H9 (cell line): ENCODE measurements around the gene SHC1. TPM values are rescaled to one million over a fixed set of nuclear protein-coding genes. Genes with fewer than 3 reads are reported as not detected.

Source experiments
- DNase-seq: peaks from one replicate; pipeline ENCODE4 v3.0.0-alpha.2; 2017
- H2AFZ ChIP-seq: one replicate; pipeline ENCODE4 v1.6.1; 2013; ENCODE audit warnings: mild to moderate bottlenecking, low read length, control low read depth, moderate library complexity
- H2AK5ac ChIP-seq: 2 replicates; pipeline ENCODE4 v1.6.1; 2013; ENCODE audit warnings: low read length, control low read depth, mixed read lengths; ENCODE audit not compliant: insufficient read length
- H2BK120ac ChIP-seq: one replicate; pipeline ENCODE4 v1.6.1; 2013; ENCODE audit warnings: low read depth, mild to moderate bottlenecking, low read length, control low read depth, inconsistent platforms; ENCODE audit not compliant: poor library complexity, severe bottlenecking
- H2BK12ac ChIP-seq: 2 replicates; pipeline ENCODE4 v1.6.1; 2013; ENCODE audit warnings: low read length, control low read depth, mixed read lengths, low read depth; ENCODE audit not compliant: insufficient read length
- H2BK15ac ChIP-seq: 2 replicates; pipeline ENCODE4 v1.6.1; 2013; ENCODE audit warnings: low read depth, low read length, control low read depth
- H2BK20ac ChIP-seq: one replicate; pipeline ENCODE4 v1.6.1; 2013; ENCODE audit warnings: low read depth, mild to moderate bottlenecking, low read length, control low read depth, inconsistent platforms; ENCODE audit not compliant: poor library complexity, severe bottlenecking
- H2BK5ac ChIP-seq: 2 replicates; pipeline ENCODE4 v1.6.1; 2013; ENCODE audit warnings: low read length, control low read depth, mixed read lengths; ENCODE audit not compliant: insufficient read length
- H3K14ac ChIP-seq: 2 replicates; pipeline ENCODE4 v1.6.1; 2013; ENCODE audit warnings: low read length, control low read depth; ENCODE audit not compliant: insufficient read depth
- H3K18ac ChIP-seq: 2 replicates; pipeline ENCODE4 v1.6.1; 2013; ENCODE audit warnings: low read depth, mild to moderate bottlenecking, mixed read lengths, low read length, control low read depth; ENCODE audit not compliant: insufficient read length
- H3K23ac ChIP-seq: 2 replicates; pipeline ENCODE4 v1.6.1; 2013; ENCODE audit warnings: low read length, control low read depth, mixed read lengths, low read depth; ENCODE audit not compliant: insufficient read length
- H3K23me2 ChIP-seq: 2 replicates; pipeline ENCODE4 v1.6.1; 2013; ENCODE audit warnings: low read depth, mild to moderate bottlenecking, mixed read lengths, low read length, control low read depth; ENCODE audit not compliant: insufficient read length, poor library complexity, severe bottlenecking
- H3K27ac ChIP-seq: 2 replicates; pipeline ENCODE4 v1.5.1; 2013; ENCODE audit warnings: low read length, control low read depth, mixed read lengths, low read depth; ENCODE audit not compliant: insufficient read length
- H3K27me3 ChIP-seq: 2 replicates; pipeline ENCODE4 v1.6.1; 2013; ENCODE audit warnings: low read length, control low read depth, inconsistent platforms; ENCODE audit not compliant: insufficient read depth
- H3K4ac ChIP-seq: 2 replicates; pipeline ENCODE4 v1.6.1; 2013; ENCODE audit warnings: low read depth, mild to moderate bottlenecking, control low read depth, inconsistent platforms, low read length, moderate library complexity
- H3K4me1 ChIP-seq: 2 replicates; pipeline ENCODE4 v1.6.1; 2013; ENCODE audit warnings: low read length, control low read depth, inconsistent platforms; ENCODE audit not compliant: insufficient read depth
- H3K4me2 ChIP-seq: 2 replicates; pipeline ENCODE4 v1.6.1; 2013; ENCODE audit warnings: low read length, control low read depth, mixed read lengths; ENCODE audit not compliant: insufficient read length, insufficient read depth
- H3K56ac ChIP-seq: 2 replicates; pipeline ENCODE4 v1.6.1; 2013; ENCODE audit warnings: low read depth, mild to moderate bottlenecking, mixed read lengths, low read length, control low read depth; ENCODE audit not compliant: insufficient read length
- H3K79me1 ChIP-seq: 2 replicates; pipeline ENCODE4 v1.6.1; 2013; ENCODE audit warnings: low read depth, mild to moderate bottlenecking, moderate library complexity, low read length, control low read depth, inconsistent platforms; ENCODE audit not compliant: insufficient read depth, poor library complexity, severe bottlenecking
- H3K79me2 ChIP-seq: 2 replicates; pipeline ENCODE4 v1.6.1; 2013; ENCODE audit warnings: low read length, control low read depth, inconsistent platforms; ENCODE audit not compliant: insufficient read depth
- H3K9ac ChIP-seq: 2 replicates; pipeline ENCODE4 v1.6.1; 2013; ENCODE audit warnings: low read length, control low read depth, mixed read lengths; ENCODE audit not compliant: insufficient read length; ENCODE audit errors: extremely low read depth
- H3K9me3 ChIP-seq: one replicate; pipeline ENCODE4 v1.6.1; 2013; ENCODE audit warnings: low read depth, low read length, inconsistent platforms; ENCODE audit not compliant: control insufficient read depth
- H3T11ph ChIP-seq: one replicate; pipeline ENCODE4 v1.6.1; 2013; ENCODE audit warnings: mild to moderate bottlenecking, low read length, control low read depth, inconsistent platforms
- H4K20me1 ChIP-seq: one replicate; pipeline ENCODE4 v1.6.1; 2013; ENCODE audit not compliant: control insufficient read depth, insufficient read length, insufficient read depth
- H4K5ac ChIP-seq: 2 replicates; pipeline ENCODE4 v1.6.1; 2013; ENCODE audit warnings: low read depth, mild to moderate bottlenecking, mixed read lengths, low read length, control low read depth; ENCODE audit not compliant: insufficient read length
- H4K8ac ChIP-seq: replicated peaks from 2 replicates; pipeline ENCODE4 v1.6.1; 2013; ENCODE audit warnings: low read length, control low read depth, mixed read lengths, low read depth; ENCODE audit not compliant: insufficient read length
- H4K91ac ChIP-seq: 2 replicates; pipeline ENCODE4 v1.6.1; 2013; ENCODE audit warnings: low read depth, mild to moderate bottlenecking, moderate library complexity, mixed read lengths, low read length, control low read depth; ENCODE audit not compliant: insufficient read length
- H3K27ac Mint-ChIP-seq, 3 experiments: 2 replicates in 2 of 3; 3 replicates in 1 of 3; pipeline ENCODE4 v1.8.0; 2020 to 2021; ENCODE audit warnings: mixed read lengths in 3 of 3, mild to moderate bottlenecking in 1 of 3, moderate library complexity in 1 of 3
- H3K27me3 Mint-ChIP-seq: 2 replicates; pipeline ENCODE4 v1.8.0; 2021; ENCODE audit warnings: low read depth, mild to moderate bottlenecking, moderate library complexity, mixed read lengths
- H3K36me3 Mint-ChIP-seq, 3 experiments: 2 replicates in 2 of 3; 3 replicates in 1 of 3; pipeline ENCODE4 v1.8.0; 2020 to 2021; ENCODE audit warnings: low read depth in 3 of 3, mixed read lengths in 3 of 3; ENCODE audit not compliant: insufficient read depth in 1 of 3
- H3K4me1 Mint-ChIP-seq, 2 experiments: 2 replicates each; pipeline ENCODE4 v1.8.0; 2020; ENCODE audit warnings: mixed read lengths in 2 of 2
- H3K4me3 Mint-ChIP-seq, 2 experiments: 2 replicates in 1 of 2; 3 replicates in 1 of 2; pipeline ENCODE4 v1.8.0; 2020 to 2021; ENCODE audit warnings: mild to moderate bottlenecking in 2 of 2, mixed read lengths in 2 of 2, moderate library complexity in 1 of 2
- H3K9me3 Mint-ChIP-seq, 2 experiments: 2 replicates in 1 of 2; 3 replicates in 1 of 2; pipeline ENCODE4 v1.8.0; 2020; ENCODE audit warnings: mild to moderate bottlenecking in 2 of 2, mixed read lengths in 2 of 2, moderate library complexity in 1 of 2
- CTCF ChIP-seq: fragments of 200-600 bp; sonication (generic); conservative IDR thresholded peaks from 3 replicates; pipeline ENCODE4 v1.8.0; 2021; ENCODE audit warnings: antibody characterized with exemption, mild to moderate bottlenecking
- WGBS: extraction: QIAGEN DNeasy Blood & Tissue Kit; methylation state at CpG from one replicate; pipeline ENCODE4 v1.1.7; 2013; ENCODE audit warnings: missing lambda C conversion rate, low lambda C conversion rate, mixed read lengths; ENCODE audit not compliant: insufficient read length; ENCODE audit errors: extremely low coverage; 5-methylcytosine and 5-hydroxymethylcytosine counted together
- total RNA-seq: library from RNA; stranded (reverse); gene quantifications from 2 replicates; pipeline ENCODE4 v1.2.1, GENCODE V29; 2021

The SHC1 gene
- total RNA-seq, 1 experiment from 2014 or later = 168 TPM

GRCh38 chr1:155011004-155011416, 40.5 kb upstream of the SHC1 start:
- Histone ChIP-seq H3K18ac (no peak overlapping the region), H2BK120ac (no peak overlapping the region), H2BK12ac (no peak overlapping the region), H3K4ac (no peak overlapping the region), H4K20me1 (no peaks in the 10 kb centered on the region), H4K5ac (no peak overlapping the region), H4K8ac (no peak overlapping the region), H3K9me3 (no peaks in the 10 kb centered on the region), H4K91ac (no peak overlapping the region), H3K27ac (no peak overlapping the region), H3K56ac (no peak overlapping the region), H3K23ac (no peak overlapping the region), H2AFZ (no peak overlapping the region), H3K4me2 (no peak overlapping the region), H2BK5ac (no peak overlapping the region), H3K4me1 (peaks cover 3% of the 10 kb centered on the region; the same call in 1 of the 2 replicates), H3T11ph (no peak overlapping the region), H3K27me3 (no peaks in the 10 kb centered on the region), H2AK5ac (no peak overlapping the region), H3K79me1 (no peaks in the 10 kb centered on the region), H3K14ac (no peak overlapping the region), H2BK15ac (no peak overlapping the region), H2BK20ac (no peak overlapping the region), H3K9ac (no peak overlapping the region), H3K79me2 (no peaks in the 10 kb centered on the region; the same call in 1 of the 2 replicates), H3K23me2 (no peaks in the 10 kb centered on the region)
- no peaks in the 10 kb centered on the region; a peak in 2 of 5 replicates for H3K9me3 Mint-ChIP-seq
- H3K4me1 Mint-ChIP-seq = peaks cover 38 to 60% of the 10 kb centered on the region in 2 experiments
- no CpG with 5 or more reads among the region's 5 CpGs for WGBS
- H3K27me3 Mint-ChIP-seq = no peaks in the 10 kb centered on the region
- H3K27ac Mint-ChIP-seq = peak overlapping the region in 1 of 3 experiments; percentile 48; a peak in 1 of 7 replicates
- DNase-seq = no peak
- TF ChIP-seq CTCF = no peak
- H3K36me3 Mint-ChIP-seq = peaks cover 8 to 26% (median 12%) of the 10 kb centered on the region in 3 experiments; a peak in 6 of 7 replicates
- H3K4me3 Mint-ChIP-seq = no peak overlapping the region
